PC-9 (cell line): ENCODE results near the gene TRIM31. TPM values are rescaled to one million over a fixed set of nuclear protein-coding genes. Genes with fewer than 3 reads are reported as not detected.

ENCODE experiments used
- BruUV-seq: library from RNA; stranded (reverse); fragments of 400-500 nt; replicated peaks from 2 replicates; lab custom pipeline; 2021; lab: Mats Ljungman, UMichigan
- CTCF ChIA-PET: fragments of 300-600 bp; sonication (Branson Sonifier 250); formaldehyde crosslinking; loops from one replicate; lab custom pipeline; 2022; ENCODE audit warnings: antibody characterized with exemption; lab: Charles Lee
- POLR2A ChIA-PET: fragments of 300-600 bp; sonication (Branson Sonifier 250); formaldehyde crosslinking; loops from one replicate; lab custom pipeline; 2022; ENCODE audit warnings: antibody characterized with exemption; ENCODE audit not compliant: unreplicated experiment; lab: Charles Lee
- DNase-seq, 2 experiments: peaks; one replicate each; pipeline versions ENCODE4 v3.0.0 to v3.0.0-alpha.2; 2015 to 2022; ENCODE audit warnings: mixed read lengths in 1 of 2
- H2AFZ ChIP-seq: fragments of 200-600 bp; sonication (generic); 2 replicates; pipeline ENCODE4 v1.8.1; 2017; ENCODE audit warnings: antibody characterized with exemption
- H3F3A ChIP-seq: fragments of 200-600 bp; sonication (generic); 2 replicates; pipeline ENCODE4 v1.8.1; 2017; ENCODE audit warnings: antibody characterized with exemption, mild to moderate bottlenecking, low read depth; ENCODE audit not compliant: insufficient read depth
- H3K27ac ChIP-seq: fragments of 200-600 bp; sonication (generic); 2 replicates; pipeline ENCODE4 v1.6.1; 2016; ENCODE audit warnings: mixed run types
- H3K27me3 ChIP-seq: fragments of 200-600 bp; sonication (generic); 2 replicates; pipeline ENCODE4 v1.6.1; 2016; ENCODE audit warnings: low read depth, mixed run types; ENCODE audit not compliant: insufficient read depth
- H3K36me3 ChIP-seq: fragments of 200-600 bp; sonication (generic); 2 replicates; pipeline ENCODE4 v1.6.1; 2016; ENCODE audit warnings: low read depth, mixed run types
- H3K4me1 ChIP-seq: fragments of 200-600 bp; sonication (generic); replicated peaks from 2 replicates; pipeline ENCODE4 v1.6.1; 2016; ENCODE audit warnings: mixed run types; ENCODE audit not compliant: insufficient read depth
- H3K4me2 ChIP-seq: fragments of 200-600 bp; sonication (generic); 2 replicates; pipeline ENCODE4 v1.6.1; 2017; ENCODE audit warnings: mixed run types
- H3K4me3 ChIP-seq: fragments of 200-600 bp; sonication (generic); 2 replicates; pipeline ENCODE4 v1.6.1; 2016; ENCODE audit warnings: mixed run types
- H3K79me2 ChIP-seq: fragments of 200-600 bp; sonication (generic); 2 replicates; pipeline ENCODE4 v1.6.1; 2017; ENCODE audit warnings: low read depth, mixed run types
- H3K9me2 ChIP-seq: fragments of 200-600 bp; sonication (generic); 2 replicates; pipeline ENCODE4 v1.8.1; 2017; ENCODE audit warnings: mild to moderate bottlenecking; ENCODE audit not compliant: insufficient read depth
- H3K9me3 ChIP-seq: fragments of 200-600 bp; sonication (generic); 2 replicates; pipeline ENCODE4 v1.8.1; 2016; ENCODE audit warnings: low read depth; ENCODE audit not compliant: insufficient read depth
- H4K20me1 ChIP-seq: fragments of 200-600 bp; sonication (generic); 2 replicates; pipeline ENCODE4 v1.8.1; 2017; ENCODE audit not compliant: insufficient read depth
- CTCF ChIP-seq: fragments of 200-600 bp; sonication (generic); conservative IDR thresholded peaks from 2 replicates; pipeline ENCODE4 v1.6.1; 2017; ENCODE audit warnings: mixed run types, antibody characterized with exemption, mild to moderate bottlenecking, moderate library complexity
- EZH2 ChIP-seq: fragments of 200-600 bp; sonication (generic); IDR thresholded peaks from 2 replicates; pipeline ENCODE4 v1.8.0; 2017; ENCODE audit warnings: antibody characterized with exemption, low read depth
- intact Hi-C: fragments of 100-400 bp; cut with micrococcal nuclease; formaldehyde crosslinking; loops from one replicate; pipeline ENCODE4 v1.10.0; 2022; ENCODE audit not compliant: unreplicated experiment
- total RNA-seq: library from RNA; stranded (reverse); gene quantifications from 2 replicates; pipeline ENCODE4 v1.2.3, GENCODE V29; 2021

Gene TRIM31
- total RNA-seq, 1 experiment from 2014 or later, result not detected

- no peak for TF ChIP-seq EZH2
- no peak for TF ChIP-seq CTCF
- Histone ChIP-seq H3K4me3 (no peak overlapping the region), H3K27me3 (no peaks in the 10 kb centered on the region), H3K9me2 (no peaks in the 10 kb centered on the region), H4K20me1 (no peaks in the 10 kb centered on the region), H3K36me3 (no peaks in the 10 kb centered on the region), H2AFZ (no peak overlapping the region), H3F3A (no peaks in the 10 kb centered on the region), H3K4me1 (peaks cover 16% of the 10 kb centered on the region; the same call in 1 of the 2 replicates), H3K79me2 (no peaks in the 10 kb centered on the region), H3K4me2 (no peak overlapping the region), H3K9me3 (no peaks in the 10 kb centered on the region), H3K27ac (no peak overlapping the region)
- CTCF ChIA-PET, result no interaction called here
- DNase-seq, result no peak
- POLR2A ChIA-PET, result interaction anchor here (0.6 kb wide), 1 partner anchor 117 kb away, joined by 3 read pairs; no protein-coding TSS in a partner anchor
- BruUV-seq, result no TSS peak
- intact Hi-C loops, result no loop called here
Measured at GRCh38 chr6:30154061-30154460, 41.2 kb upstream of the TRIM31 start.

GRCh38 chr6:30152910-30153610 lies 40.2 kb upstream of the TRIM31 start:
- Histone ChIP-seq H3K27me3 (no peaks in the 10 kb centered on the region), H3K9me3 (no peaks in the 10 kb centered on the region), H3K9me2 (no peaks in the 10 kb centered on the region), H3K4me3 (no peak overlapping the region), H3F3A (no peaks in the 10 kb centered on the region), H4K20me1 (no peaks in the 10 kb centered on the region), H3K4me1 (peaks cover 16% of the 10 kb centered on the region; the same call in 1 of the 2 replicates), H3K36me3 (no peaks in the 10 kb centered on the region), H3K4me2 (no peak overlapping the region), H3K79me2 (no peaks in the 10 kb centered on the region), H2AFZ (no peak overlapping the region), H3K27ac (no peak overlapping the region)
- BruUV-seq, result no TSS peak
- intact Hi-C loops, result no loop called here
- POLR2A ChIA-PET, result no interaction called here
- DNase-seq, result no peak
- CTCF ChIA-PET, result no interaction called here
- no peak for TF ChIP-seq CTCF

- no peaks in the 10 kb centered on the region for H3K9me3 ChIP-seq
- H3K4me2 ChIP-seq, result no peak overlapping the region
- intact Hi-C loops, result no loop called here
- H3K27ac ChIP-seq, result no peak overlapping the region
- no peak for DNase-seq
- H2AFZ ChIP-seq, result no peak overlapping the region
- H3K4me1 ChIP-seq, result peaks cover 16% of the 10 kb centered on the region; the same call in 1 of the 2 replicates
- H3K4me3 ChIP-seq, result no peak overlapping the region
- no TSS peak for BruUV-seq
- no peaks in the 10 kb centered on the region for H3F3A ChIP-seq
- ChIA-PET CTCF (no interaction called here), POLR2A (no interaction called here)
- no peaks in the 10 kb centered on the region for H3K79me2 ChIP-seq
- H3K36me3 ChIP-seq, result no peaks in the 10 kb centered on the region
- H3K27me3 ChIP-seq, result no peaks in the 10 kb centered on the region
- TF ChIP-seq CTCF, result no peak
- TF ChIP-seq EZH2, result no peak
- no peaks in the 10 kb centered on the region for H4K20me1 ChIP-seq
- H3K9me2 ChIP-seq, result no peaks in the 10 kb centered on the region
Measured at GRCh38 chr6:30152016-30152673, 39.3 kb upstream of the TRIM31 start.
